Measurements from ENCODE around the gene CCP110.

DNA sequence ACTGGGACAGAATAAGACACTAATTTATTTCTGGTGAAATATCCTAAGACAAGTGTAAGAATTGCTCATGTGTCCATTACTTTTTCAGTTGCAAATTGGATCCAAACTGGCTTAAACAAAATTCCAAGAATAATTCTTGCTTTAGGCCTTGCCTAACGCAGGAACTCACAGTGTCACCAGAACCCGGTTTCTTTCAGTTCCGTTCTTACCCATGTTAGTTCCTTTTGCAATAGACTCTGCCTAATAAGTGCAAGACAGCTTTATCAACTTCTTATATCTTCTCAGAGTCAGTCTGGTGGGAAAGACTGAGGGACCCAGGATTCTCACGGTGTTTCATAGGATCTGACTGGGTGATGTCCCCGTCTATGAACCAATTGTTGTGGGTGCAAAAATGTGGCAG, 26.6 kb upstream of the CCP110 start:
- TF ChIP-seq, protein P1, sequence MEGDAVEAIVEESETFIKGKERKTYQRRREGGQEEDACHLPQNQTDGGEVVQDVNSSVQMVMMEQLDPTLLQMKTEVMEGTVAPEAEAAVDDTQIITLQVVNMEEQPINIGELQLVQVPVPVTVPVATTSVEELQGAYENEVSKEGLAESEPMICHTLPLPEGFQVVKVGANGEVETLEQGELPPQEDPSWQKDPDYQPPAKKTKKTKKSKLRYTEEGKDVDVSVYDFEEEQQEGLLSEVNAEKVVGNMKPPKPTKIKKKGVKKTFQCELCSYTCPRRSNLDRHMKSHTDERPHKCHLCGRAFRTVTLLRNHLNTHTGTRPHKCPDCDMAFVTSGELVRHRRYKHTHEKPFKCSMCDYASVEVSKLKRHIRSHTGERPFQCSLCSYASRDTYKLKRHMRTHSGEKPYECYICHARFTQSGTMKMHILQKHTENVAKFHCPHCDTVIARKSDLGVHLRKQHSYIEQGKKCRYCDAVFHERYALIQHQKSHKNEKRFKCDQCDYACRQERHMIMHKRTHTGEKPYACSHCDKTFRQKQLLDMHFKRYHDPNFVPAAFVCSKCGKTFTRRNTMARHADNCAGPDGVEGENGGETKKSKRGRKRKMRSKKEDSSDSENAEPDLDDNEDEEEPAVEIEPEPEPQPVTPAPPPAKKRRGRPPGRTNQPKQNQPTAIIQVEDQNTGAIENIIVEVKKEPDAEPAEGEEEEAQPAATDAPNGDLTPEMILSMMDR (conservative IDR thresholded peaks at IDR 0.05), result no peak
- TF ChIP-seq ZFX (IDR thresholded peaks at IDR 0.05), result no peak

Measured in C4-2B (cell line).